Neural progenitor cell (in vitro differentiated cells): Measurements from ENCODE around the gene PDILT. TPM values are rescaled to one million over a fixed set of nuclear protein-coding genes. Genes with fewer than 3 reads are reported as not detected.

Experiments used
- DNase-seq: peaks from one replicate; pipeline ENCODE4 v3.0.0-alpha.2; 2016; ENCODE audit warnings: low spot score
- H2AFZ ChIP-seq: fragments of 200-600 bp; sonication (generic); replicated peaks from 2 replicates; pipeline ENCODE4 v1.6.1; 2016; ENCODE audit warnings: antibody characterized with exemption
- H3F3A ChIP-seq: fragments of 200-600 bp; sonication (generic); 2 replicates; pipeline ENCODE4 v1.6.1; 2016; ENCODE audit warnings: antibody characterized with exemption, low read depth
- H3K27ac ChIP-seq: fragments of 200-600 bp; sonication (generic); 2 replicates; pipeline ENCODE4 v1.5.1; 2016; ENCODE audit warnings: mild to moderate bottlenecking
- H3K27me3 ChIP-seq: fragments of 200-600 bp; sonication (generic); 2 replicates; pipeline ENCODE4 v1.6.1; 2016; ENCODE audit warnings: mild to moderate bottlenecking, moderate library complexity
- H3K36me3 ChIP-seq: fragments of 200-600 bp; sonication (generic); 2 replicates; pipeline ENCODE4 v1.5.1; 2016
- H3K4me1 ChIP-seq: fragments of 200-600 bp; sonication (generic); 2 replicates; pipeline ENCODE4 v1.6.1; 2016; ENCODE audit warnings: mixed run types
- H3K4me2 ChIP-seq: fragments of 200-600 bp; sonication (generic); 2 replicates; pipeline ENCODE4 v1.6.1; 2016
- H3K4me3 ChIP-seq: fragments of 200-600 bp; sonication (generic); 2 replicates; pipeline ENCODE4 v1.5.1; 2016
- H3K79me2 ChIP-seq: fragments of 200-600 bp; sonication (generic); 2 replicates; pipeline ENCODE4 v1.6.1; 2016; ENCODE audit warnings: low read depth
- H3K9ac ChIP-seq: fragments of 200-600 bp; sonication (generic); 2 replicates; pipeline ENCODE4 v1.6.1; 2016
- H3K9me3 ChIP-seq: fragments of 200-600 bp; sonication (generic); 2 replicates; pipeline ENCODE4 v1.5.1; 2016; ENCODE audit warnings: low read depth
- H4K20me1 ChIP-seq: fragments of 200-600 bp; sonication (generic); 2 replicates; pipeline ENCODE4 v1.6.1; 2016; ENCODE audit warnings: low read depth
- H3K27ac Mint-ChIP-seq: 3 replicates; pipeline ENCODE4 v1.8.0; 2021; ENCODE audit warnings: mixed read lengths
- H3K27me3 Mint-ChIP-seq: 2 replicates; pipeline ENCODE4 v1.8.0; 2022; ENCODE audit warnings: low read depth, mild to moderate bottlenecking, inconsistent platforms, moderate library complexity, mixed read lengths; ENCODE audit not compliant: insufficient read depth
- H3K36me3 Mint-ChIP-seq: 3 replicates; pipeline ENCODE4 v1.8.0; 2021; ENCODE audit warnings: mixed read lengths
- H3K4me1 Mint-ChIP-seq: 3 replicates; pipeline ENCODE4 v1.8.0; 2021; ENCODE audit warnings: mixed read lengths
- H3K4me3 Mint-ChIP-seq: 3 replicates; pipeline ENCODE4 v1.8.0; 2021; ENCODE audit warnings: mild to moderate bottlenecking, moderate library complexity, mixed read lengths
- H3K9me3 Mint-ChIP-seq: 3 replicates; pipeline ENCODE4 v1.8.0; 2020; ENCODE audit warnings: mixed read lengths
- CTCF ChIP-seq: fragments of 200-600 bp; sonication (generic); IDR thresholded peaks from 2 replicates; pipeline ENCODE4 v1.5.1; 2017; ENCODE audit warnings: antibody characterized with exemption, mild to moderate bottlenecking
- EZH2 ChIP-seq: fragments of 200-600 bp; sonication (generic); IDR thresholded peaks from 2 replicates; pipeline ENCODE4 v1.6.1; 2017; ENCODE audit warnings: antibody characterized with exemption, mild to moderate bottlenecking, moderate library complexity
- EZH2phosphoT487 ChIP-seq: fragments of 200-600 bp; sonication (generic); IDR thresholded peaks from 2 replicates; pipeline ENCODE4 v1.6.1; 2017; ENCODE audit warnings: antibody characterized with exemption
- total RNA-seq: library from RNA; depleted of rRNA; stranded (reverse); fragments of >200 nt; gene quantifications from 2 replicates; pipeline ENCODE4 v1.2.3, GENCODE V29; 2015; ENCODE audit warnings: low replicate concordance

Gene PDILT
- total RNA-seq, 1 donor from 2014 or later: not detected

GRCh38 chr16:20372701-20373100 is 31.8 kb downstream of the PDILT start:
- no peaks in the 10 kb centered on the region for H3F3A ChIP-seq
- no peak overlapping the region for H2AFZ ChIP-seq
- Mint-ChIP-seq H3K4me1 (no peaks in the 10 kb centered on the region), H3K36me3 (no peaks in the 10 kb centered on the region), H3K27ac (no peak overlapping the region), H3K9me3 (no peaks in the 10 kb centered on the region), H3K4me3 (no peak overlapping the region), H3K27me3 (peaks cover 7% of the 10 kb centered on the region)
- no peaks in the 10 kb centered on the region for H3K79me2 ChIP-seq
- no peak overlapping the region for H3K4me3 ChIP-seq
- TF ChIP-seq CTCF (no peak), EZH2 (no peak), EZH2phosphoT487 (no peak)
- H3K36me3 ChIP-seq: no peaks in the 10 kb centered on the region
- H3K9me3 ChIP-seq: no peaks in the 10 kb centered on the region
- H3K27me3 ChIP-seq: no peaks in the 10 kb centered on the region
- no peaks in the 10 kb centered on the region for H4K20me1 ChIP-seq
- no peak for DNase-seq
- H3K4me1 ChIP-seq: no peaks in the 10 kb centered on the region
- no peak overlapping the region for H3K4me2 ChIP-seq
- H3K27ac ChIP-seq: no peak overlapping the region
- no peak overlapping the region for H3K9ac ChIP-seq

- Histone ChIP-seq H4K20me1 (no peaks in the 10 kb centered on the region), H3F3A (no peaks in the 10 kb centered on the region), H2AFZ (no peak overlapping the region), H3K9ac (no peak overlapping the region), H3K9me3 (no peaks in the 10 kb centered on the region), H3K4me1 (no peaks in the 10 kb centered on the region), H3K27me3 (no peaks in the 10 kb centered on the region), H3K27ac (no peak overlapping the region), H3K4me2 (no peak overlapping the region), H3K79me2 (no peaks in the 10 kb centered on the region), H3K36me3 (no peaks in the 10 kb centered on the region), H3K4me3 (no peak overlapping the region)
- DNase-seq: no peak
- peaks cover 16% of the 10 kb centered on the region for H3K27me3 Mint-ChIP-seq
- no peak overlapping the region for H3K4me3 Mint-ChIP-seq
- H3K9me3 Mint-ChIP-seq: peaks cover 3% of the 10 kb centered on the region
- no peak for TF ChIP-seq EZH2phosphoT487
- no peak for TF ChIP-seq EZH2
- no peak for TF ChIP-seq CTCF
- no peak overlapping the region for H3K27ac Mint-ChIP-seq
- no peaks in the 10 kb centered on the region for H3K4me1 Mint-ChIP-seq
- H3K36me3 Mint-ChIP-seq: no peaks in the 10 kb centered on the region
Observed at GRCh38 chr16:20369452-20370054, 35.0 kb downstream of the PDILT start.

- no peak overlapping the region for H3K4me3 Mint-ChIP-seq
- Histone ChIP-seq H3K9ac (no peak overlapping the region), H3K36me3 (no peaks in the 10 kb centered on the region), H3K4me1 (no peaks in the 10 kb centered on the region), H3F3A (no peaks in the 10 kb centered on the region), H3K79me2 (no peaks in the 10 kb centered on the region), H2AFZ (no peak overlapping the region), H4K20me1 (no peaks in the 10 kb centered on the region), H3K27ac (no peak overlapping the region), H3K4me3 (no peak overlapping the region), H3K27me3 (no peaks in the 10 kb centered on the region), H3K4me2 (no peak overlapping the region), H3K9me3 (no peaks in the 10 kb centered on the region)
- H3K36me3 Mint-ChIP-seq: no peaks in the 10 kb centered on the region
- H3K27me3 Mint-ChIP-seq: peaks cover 15% of the 10 kb centered on the region
- peaks cover 3% of the 10 kb centered on the region for H3K9me3 Mint-ChIP-seq
- no peak overlapping the region for H3K27ac Mint-ChIP-seq
- TF ChIP-seq EZH2phosphoT487: no peak
- no peak for TF ChIP-seq CTCF
- TF ChIP-seq EZH2: no peak
- H3K4me1 Mint-ChIP-seq: no peaks in the 10 kb centered on the region
- no peak for DNase-seq
Observed at GRCh38 chr16:20364051-20364450, 40.5 kb downstream of the PDILT start.
